HFFc6 (cell line): ENCODE data around the gene CALCOCO1. TPM values are rescaled to one million over a fixed set of nuclear protein-coding genes. Genes with fewer than 3 reads are reported as not detected.

ENCODE experiments used
- DNase-seq: peaks from one replicate; pipeline ENCODE4 v3.0.0-alpha.2; 2018
- H3K27ac Mint-ChIP-seq: 2 replicates; pipeline ENCODE4 v1.8.0; 2020; ENCODE audit warnings: mild to moderate bottlenecking, mixed read lengths
- H3K27me3 Mint-ChIP-seq: 2 replicates; pipeline ENCODE4 v1.8.0; 2021; ENCODE audit warnings: mild to moderate bottlenecking, moderate library complexity, mixed read lengths; ENCODE audit not compliant: insufficient read depth
- H3K36me3 Mint-ChIP-seq: 2 replicates; pipeline ENCODE4 v1.8.0; 2021; ENCODE audit warnings: low read depth, mixed read lengths
- H3K4me1 Mint-ChIP-seq: 2 replicates; pipeline ENCODE4 v1.8.0; 2020; ENCODE audit warnings: low read depth, mixed read lengths
- H3K4me3 Mint-ChIP-seq: 2 replicates; pipeline ENCODE4 v1.8.0; 2020; ENCODE audit warnings: mild to moderate bottlenecking, moderate library complexity, mixed read lengths
- H3K9me3 Mint-ChIP-seq: 2 replicates; pipeline ENCODE4 v1.8.0; 2020; ENCODE audit warnings: mild to moderate bottlenecking, mixed read lengths
- CTCF ChIP-seq: fragments of 200-600 bp; sonication (generic); IDR thresholded peaks from 2 replicates; pipeline ENCODE4 v1.5.0; 2021; ENCODE audit warnings: antibody characterized with exemption, mild to moderate bottlenecking
- total RNA-seq, 6 experiments: library from RNA; stranded (reverse); fragmentation: NEBNext Ultra II Directional; extraction: Animal tissue kit (Norgen Biotek cat#: 25700); gene quantifications; 2 replicates in 1 of 6; 3 replicates in 5 of 6; pipeline ENCODE4 v1.2.3, GENCODE V29; 2021

The CALCOCO1 gene
- total RNA-seq, 6 experiments from 2014 or later = 77.3 to 99.3 (median 87.2) TPM

GRCh38 chr12:53659011-53659551, 68.2 kb downstream of the CALCOCO1 start:
- no peaks in the 10 kb centered on the region for H3K9me3 Mint-ChIP-seq
- H3K27me3 Mint-ChIP-seq = no peaks in the 10 kb centered on the region
- TF ChIP-seq CTCF = no peak
- peak overlapping the region; percentile 66 for H3K27ac Mint-ChIP-seq
- H3K36me3 Mint-ChIP-seq = peaks cover 10% of the 10 kb centered on the region
- no peak for DNase-seq
- H3K4me1 Mint-ChIP-seq = peaks cover 18% of the 10 kb centered on the region
- H3K4me3 Mint-ChIP-seq = no peak overlapping the region

Other genes starting within 250 kb of the CALCOCO1 start
- 10 to 100 TPM; 21.2 to 26.5 (median 23.5) TPM for gene MAP3K12, start 228.0 kb downstream of the CALCOCO1 start, total RNA-seq
- gene TARBP2, start 226.2 kb downstream of the CALCOCO1 start, total RNA-seq = 10 to 100 TPM; 35.1 to 41.7 (median 37.1) TPM
- not detected for gene NPFF, start 220.0 kb downstream of the CALCOCO1 start, total RNA-seq
- gene ATF7, start 101.1 kb downstream of the CALCOCO1 start, total RNA-seq = 10 to 100 TPM; 23.6 to 32.1 (median 29.8) TPM
- 100 to 1,000 TPM; 257 to 366 (median 308) TPM for gene ATP5MC2, start 51.4 kb downstream of the CALCOCO1 start, total RNA-seq
- gene CISTR, start 24.5 kb upstream of the CALCOCO1 start, total RNA-seq = not detected
- gene HOXC13, start 211.4 kb upstream of the CALCOCO1 start, total RNA-seq = not detected
- gene HOXC12, start 227.5 kb upstream of the CALCOCO1 start, total RNA-seq = not detected
- 1 to 10 TPM in 4 of 6 experiments, under 1 TPM in 2; 0.09 to 2.2 (median 1.8) TPM for gene HOXC11, start 245.7 kb upstream of the CALCOCO1 start, total RNA-seq
- 1 to 10 TPM in 4 of 6 experiments, under 1 TPM in 1, not detected in 1; 0.26 to 3.7 (median 2.8) TPM for gene HOTAIR, start 247.5 kb upstream of the CALCOCO1 start, total RNA-seq